ENCODE measurements around the gene GPX7. TPM values are rescaled to one million over a fixed set of nuclear protein-coding genes. Genes with fewer than 3 reads are reported as not detected.

GPX7 gene
- total RNA-seq, 1 experiment from 2014 or later = 9.9 TPM

DNA sequence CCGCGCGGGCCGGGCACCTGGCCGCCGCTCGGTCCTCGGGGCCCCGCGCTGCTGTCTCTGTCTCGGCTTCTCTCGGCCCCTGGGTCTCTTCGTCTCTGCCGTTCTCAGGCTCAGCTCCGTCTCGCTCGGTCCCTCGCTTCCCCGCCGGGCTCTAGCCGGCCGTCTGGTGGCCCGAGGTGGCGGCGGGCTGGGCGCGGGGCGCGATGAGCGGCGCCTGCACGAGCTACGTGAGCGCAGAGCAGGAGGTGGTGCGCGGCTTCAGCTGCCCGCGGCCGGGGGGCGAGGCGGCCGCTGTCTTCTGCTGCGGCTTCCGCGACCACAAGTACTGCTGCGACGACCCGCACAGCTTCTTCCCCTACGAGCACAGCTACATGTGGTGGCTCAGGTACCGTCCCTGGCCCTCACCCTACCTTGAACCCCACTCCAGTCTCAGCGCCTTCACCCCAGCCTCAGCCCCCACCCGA, 31.2 kb downstream of the GPX7 start:
- Mint-ChIP-seq H3K27ac (no peak overlapping the region), H3K27me3 (ENCODE audit: low read depth) (peaks cover 57% of the 10 kb centered on the region), H3K4me1 (peaks cover 31% of the 10 kb centered on the region), H3K4me3 (peak overlapping the region; percentile 67), H3K9me3 (no peaks in the 10 kb centered on the region), H3K36me3 (peaks cover 6% of the 10 kb centered on the region)
- ATAC-seq = peak; percentile 45
- ChIA-PET CTCF (interaction anchor here (0.5 to 1.7 kb wide), 7 partner anchors 15 to 790 kb away, joined by 3 to 10 read pairs (median 3); partner anchors contain the start of gene TUT4), POLR2A (interaction anchor here (0.5 to 0.8 kb wide), 4 partner anchors 80 to 1340 kb away, joined by 3 to 4 read pairs (median 3); partner anchors contain the start of genes ORC1 and TUT4)
- DNase-seq (ENCODE audit: low spot score) = peak; percentile 49
- no peak for TF ChIP-seq RORB (CRISPR knock-in tag; IDR thresholded peaks at IDR 0.05)
- TF ChIP-seq ZNF263 (CRISPR knock-in tag; IDR thresholded peaks at IDR 0.05; ENCODE audit: low read depth) = no peak
- TF ChIP-seq, protein P1, sequence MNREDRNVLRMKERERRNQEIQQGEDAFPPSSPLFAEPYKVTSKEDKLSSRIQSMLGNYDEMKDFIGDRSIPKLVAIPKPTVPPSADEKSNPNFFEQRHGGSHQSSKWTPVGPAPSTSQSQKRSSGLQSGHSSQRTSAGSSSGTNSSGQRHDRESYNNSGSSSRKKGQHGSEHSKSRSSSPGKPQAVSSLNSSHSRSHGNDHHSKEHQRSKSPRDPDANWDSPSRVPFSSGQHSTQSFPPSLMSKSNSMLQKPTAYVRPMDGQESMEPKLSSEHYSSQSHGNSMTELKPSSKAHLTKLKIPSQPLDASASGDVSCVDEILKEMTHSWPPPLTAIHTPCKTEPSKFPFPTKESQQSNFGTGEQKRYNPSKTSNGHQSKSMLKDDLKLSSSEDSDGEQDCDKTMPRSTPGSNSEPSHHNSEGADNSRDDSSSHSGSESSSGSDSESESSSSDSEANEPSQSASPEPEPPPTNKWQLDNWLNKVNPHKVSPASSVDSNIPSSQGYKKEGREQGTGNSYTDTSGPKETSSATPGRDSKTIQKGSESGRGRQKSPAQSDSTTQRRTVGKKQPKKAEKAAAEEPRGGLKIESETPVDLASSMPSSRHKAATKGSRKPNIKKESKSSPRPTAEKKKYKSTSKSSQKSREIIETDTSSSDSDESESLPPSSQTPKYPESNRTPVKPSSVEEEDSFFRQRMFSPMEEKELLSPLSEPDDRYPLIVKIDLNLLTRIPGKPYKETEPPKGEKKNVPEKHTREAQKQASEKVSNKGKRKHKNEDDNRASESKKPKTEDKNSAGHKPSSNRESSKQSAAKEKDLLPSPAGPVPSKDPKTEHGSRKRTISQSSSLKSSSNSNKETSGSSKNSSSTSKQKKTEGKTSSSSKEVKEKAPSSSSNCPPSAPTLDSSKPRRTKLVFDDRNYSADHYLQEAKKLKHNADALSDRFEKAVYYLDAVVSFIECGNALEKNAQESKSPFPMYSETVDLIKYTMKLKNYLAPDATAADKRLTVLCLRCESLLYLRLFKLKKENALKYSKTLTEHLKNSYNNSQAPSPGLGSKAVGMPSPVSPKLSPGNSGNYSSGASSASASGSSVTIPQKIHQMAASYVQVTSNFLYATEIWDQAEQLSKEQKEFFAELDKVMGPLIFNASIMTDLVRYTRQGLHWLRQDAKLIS (CRISPR knock-in tag; IDR thresholded peaks at IDR 0.05; ENCODE audit: borderline replicate concordance) = no peak
- TF ChIP-seq, protein P2, sequence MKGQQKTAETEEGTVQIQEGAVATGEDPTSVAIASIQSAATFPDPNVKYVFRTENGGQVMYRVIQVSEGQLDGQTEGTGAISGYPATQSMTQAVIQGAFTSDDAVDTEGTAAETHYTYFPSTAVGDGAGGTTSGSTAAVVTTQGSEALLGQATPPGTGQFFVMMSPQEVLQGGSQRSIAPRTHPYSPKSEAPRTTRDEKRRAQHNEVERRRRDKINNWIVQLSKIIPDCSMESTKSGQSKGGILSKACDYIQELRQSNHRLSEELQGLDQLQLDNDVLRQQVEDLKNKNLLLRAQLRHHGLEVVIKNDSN (CRISPR knock-in tag; IDR thresholded peaks at IDR 0.05) = no peak
- TF ChIP-seq, protein P3, sequence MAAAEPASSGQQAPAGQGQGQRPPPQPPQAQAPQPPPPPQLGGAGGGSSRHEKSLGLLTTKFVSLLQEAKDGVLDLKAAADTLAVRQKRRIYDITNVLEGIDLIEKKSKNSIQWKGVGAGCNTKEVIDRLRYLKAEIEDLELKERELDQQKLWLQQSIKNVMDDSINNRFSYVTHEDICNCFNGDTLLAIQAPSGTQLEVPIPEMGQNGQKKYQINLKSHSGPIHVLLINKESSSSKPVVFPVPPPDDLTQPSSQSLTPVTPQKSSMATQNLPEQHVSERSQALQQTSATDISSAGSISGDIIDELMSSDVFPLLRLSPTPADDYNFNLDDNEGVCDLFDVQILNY (CRISPR knock-in tag; IDR thresholded peaks at IDR 0.05) = peak; percentile 12; the same call in 1 of the 2 replicates
- TF ChIP-seq NR3C1 (CRISPR knock-in tag; conservative IDR thresholded peaks at IDR 0.05; ENCODE audit: low read depth) = peak; percentile 16; the same call in 1 of the 2 replicates
- TF ChIP-seq, protein P4, sequence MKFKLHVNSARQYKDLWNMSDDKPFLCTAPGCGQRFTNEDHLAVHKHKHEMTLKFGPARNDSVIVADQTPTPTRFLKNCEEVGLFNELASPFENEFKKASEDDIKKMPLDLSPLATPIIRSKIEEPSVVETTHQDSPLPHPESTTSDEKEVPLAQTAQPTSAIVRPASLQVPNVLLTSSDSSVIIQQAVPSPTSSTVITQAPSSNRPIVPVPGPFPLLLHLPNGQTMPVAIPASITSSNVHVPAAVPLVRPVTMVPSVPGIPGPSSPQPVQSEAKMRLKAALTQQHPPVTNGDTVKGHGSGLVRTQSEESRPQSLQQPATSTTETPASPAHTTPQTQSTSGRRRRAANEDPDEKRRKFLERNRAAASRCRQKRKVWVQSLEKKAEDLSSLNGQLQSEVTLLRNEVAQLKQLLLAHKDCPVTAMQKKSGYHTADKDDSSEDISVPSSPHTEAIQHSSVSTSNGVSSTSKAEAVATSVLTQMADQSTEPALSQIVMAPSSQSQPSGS (CRISPR knock-in tag; IDR thresholded peaks at IDR 0.05; ENCODE audit: borderline replicate concordance, low read depth) = no peak
- TF ChIP-seq KAT7 (CRISPR knock-in tag; IDR thresholded peaks at IDR 0.05; ENCODE audit: borderline replicate concordance) = peak; percentile 1; the same call in 1 of the 2 replicates
- TF ChIP-seq ZNF232 (CRISPR knock-in tag; IDR thresholded peaks at IDR 0.05) = no peak
- peak; percentile 13 for TF ChIP-seq ETV6 (CRISPR knock-in tag; IDR thresholded peaks at IDR 0.05)
- TF ChIP-seq, protein P5, sequence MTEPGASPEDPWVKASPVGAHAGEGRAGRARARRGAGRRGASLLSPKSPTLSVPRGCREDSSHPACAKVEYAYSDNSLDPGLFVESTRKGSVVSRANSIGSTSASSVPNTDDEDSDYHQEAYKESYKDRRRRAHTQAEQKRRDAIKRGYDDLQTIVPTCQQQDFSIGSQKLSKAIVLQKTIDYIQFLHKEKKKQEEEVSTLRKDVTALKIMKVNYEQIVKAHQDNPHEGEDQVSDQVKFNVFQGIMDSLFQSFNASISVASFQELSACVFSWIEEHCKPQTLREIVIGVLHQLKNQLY (CRISPR knock-in tag; IDR thresholded peaks at IDR 0.05) = no peak
- TF ChIP-seq JAZF1 (CRISPR knock-in tag; IDR thresholded peaks at IDR 0.05) = no peak
- TF ChIP-seq ATF1 (CRISPR knock-in tag; IDR thresholded peaks at IDR 0.05) = 0 out of 2 replicates have a peak, but pooled peaks have one; percentile 48
- peak; percentile 15; the same call in 1 of the 2 replicates for TF ChIP-seq FOXP1 (CRISPR knock-in tag; IDR thresholded peaks at IDR 0.05; ENCODE audit: borderline replicate concordance)
- TF ChIP-seq, protein P6, sequence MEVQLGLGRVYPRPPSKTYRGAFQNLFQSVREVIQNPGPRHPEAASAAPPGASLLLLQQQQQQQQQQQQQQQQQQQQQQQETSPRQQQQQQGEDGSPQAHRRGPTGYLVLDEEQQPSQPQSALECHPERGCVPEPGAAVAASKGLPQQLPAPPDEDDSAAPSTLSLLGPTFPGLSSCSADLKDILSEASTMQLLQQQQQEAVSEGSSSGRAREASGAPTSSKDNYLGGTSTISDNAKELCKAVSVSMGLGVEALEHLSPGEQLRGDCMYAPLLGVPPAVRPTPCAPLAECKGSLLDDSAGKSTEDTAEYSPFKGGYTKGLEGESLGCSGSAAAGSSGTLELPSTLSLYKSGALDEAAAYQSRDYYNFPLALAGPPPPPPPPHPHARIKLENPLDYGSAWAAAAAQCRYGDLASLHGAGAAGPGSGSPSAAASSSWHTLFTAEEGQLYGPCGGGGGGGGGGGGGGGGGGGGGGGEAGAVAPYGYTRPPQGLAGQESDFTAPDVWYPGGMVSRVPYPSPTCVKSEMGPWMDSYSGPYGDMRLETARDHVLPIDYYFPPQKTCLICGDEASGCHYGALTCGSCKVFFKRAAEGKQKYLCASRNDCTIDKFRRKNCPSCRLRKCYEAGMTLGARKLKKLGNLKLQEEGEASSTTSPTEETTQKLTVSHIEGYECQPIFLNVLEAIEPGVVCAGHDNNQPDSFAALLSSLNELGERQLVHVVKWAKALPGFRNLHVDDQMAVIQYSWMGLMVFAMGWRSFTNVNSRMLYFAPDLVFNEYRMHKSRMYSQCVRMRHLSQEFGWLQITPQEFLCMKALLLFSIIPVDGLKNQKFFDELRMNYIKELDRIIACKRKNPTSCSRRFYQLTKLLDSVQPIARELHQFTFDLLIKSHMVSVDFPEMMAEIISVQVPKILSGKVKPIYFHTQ (CRISPR knock-in tag; IDR thresholded peaks at IDR 0.05) = no peak
- TF ChIP-seq TP53 (CRISPR knock-in tag; IDR thresholded peaks at IDR 0.05) = peak; percentile 64; the same call in 1 of the 2 replicates
- TF ChIP-seq ZNF138 (CRISPR knock-in tag; conservative IDR thresholded peaks at IDR 0.05) = 0 out of 2 replicates have a peak, but pooled peaks have one; percentile 1
- TF ChIP-seq SMAD4 (CRISPR knock-in tag; IDR thresholded peaks at IDR 0.05) = no peak
- TF ChIP-seq, protein P7, sequence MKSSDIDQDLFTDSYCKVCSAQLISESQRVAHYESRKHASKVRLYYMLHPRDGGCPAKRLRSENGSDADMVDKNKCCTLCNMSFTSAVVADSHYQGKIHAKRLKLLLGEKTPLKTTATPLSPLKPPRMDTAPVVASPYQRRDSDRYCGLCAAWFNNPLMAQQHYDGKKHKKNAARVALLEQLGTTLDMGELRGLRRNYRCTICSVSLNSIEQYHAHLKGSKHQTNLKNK (CRISPR knock-in tag; IDR thresholded peaks at IDR 0.05) = no peak
- TF ChIP-seq FOXK1 (CRISPR knock-in tag; IDR thresholded peaks at IDR 0.05) = no peak
- TF ChIP-seq, protein P8, sequence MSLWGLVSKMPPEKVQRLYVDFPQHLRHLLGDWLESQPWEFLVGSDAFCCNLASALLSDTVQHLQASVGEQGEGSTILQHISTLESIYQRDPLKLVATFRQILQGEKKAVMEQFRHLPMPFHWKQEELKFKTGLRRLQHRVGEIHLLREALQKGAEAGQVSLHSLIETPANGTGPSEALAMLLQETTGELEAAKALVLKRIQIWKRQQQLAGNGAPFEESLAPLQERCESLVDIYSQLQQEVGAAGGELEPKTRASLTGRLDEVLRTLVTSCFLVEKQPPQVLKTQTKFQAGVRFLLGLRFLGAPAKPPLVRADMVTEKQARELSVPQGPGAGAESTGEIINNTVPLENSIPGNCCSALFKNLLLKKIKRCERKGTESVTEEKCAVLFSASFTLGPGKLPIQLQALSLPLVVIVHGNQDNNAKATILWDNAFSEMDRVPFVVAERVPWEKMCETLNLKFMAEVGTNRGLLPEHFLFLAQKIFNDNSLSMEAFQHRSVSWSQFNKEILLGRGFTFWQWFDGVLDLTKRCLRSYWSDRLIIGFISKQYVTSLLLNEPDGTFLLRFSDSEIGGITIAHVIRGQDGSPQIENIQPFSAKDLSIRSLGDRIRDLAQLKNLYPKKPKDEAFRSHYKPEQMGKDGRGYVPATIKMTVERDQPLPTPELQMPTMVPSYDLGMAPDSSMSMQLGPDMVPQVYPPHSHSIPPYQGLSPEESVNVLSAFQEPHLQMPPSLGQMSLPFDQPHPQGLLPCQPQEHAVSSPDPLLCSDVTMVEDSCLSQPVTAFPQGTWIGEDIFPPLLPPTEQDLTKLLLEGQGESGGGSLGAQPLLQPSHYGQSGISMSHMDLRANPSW (CRISPR knock-in tag; conservative IDR thresholded peaks at IDR 0.05; ENCODE audit: low read depth) = 0 out of 2 replicates have a peak, but pooled peaks have one; percentile 9
- no peak for TF ChIP-seq GRHL2 (CRISPR knock-in tag; IDR thresholded peaks at IDR 0.05; ENCODE audit: insufficient replicate concordance, severe bottlenecking)
